A549 treated with RU486 at 1 μM for 4 hours (cell line): ENCODE measurements around the gene FYCO1. TPM values are rescaled to one million over a fixed set of nuclear protein-coding genes. Genes with fewer than 3 reads are reported as not detected.

Experiments
- total RNA-seq: library from RNA; stranded (reverse); fragments of 200-300 nt; extraction: Qiagen RNA extraction; gene quantifications from 5 replicates; pipeline ENCODE4 v1.2.3, GENCODE V29; 2022; ENCODE audit warnings: low read depth

FYCO1 gene
- total RNA-seq = 4.5 to 5.9 TPM (median 5.3 TPM) in 5 replicates

DNA sequence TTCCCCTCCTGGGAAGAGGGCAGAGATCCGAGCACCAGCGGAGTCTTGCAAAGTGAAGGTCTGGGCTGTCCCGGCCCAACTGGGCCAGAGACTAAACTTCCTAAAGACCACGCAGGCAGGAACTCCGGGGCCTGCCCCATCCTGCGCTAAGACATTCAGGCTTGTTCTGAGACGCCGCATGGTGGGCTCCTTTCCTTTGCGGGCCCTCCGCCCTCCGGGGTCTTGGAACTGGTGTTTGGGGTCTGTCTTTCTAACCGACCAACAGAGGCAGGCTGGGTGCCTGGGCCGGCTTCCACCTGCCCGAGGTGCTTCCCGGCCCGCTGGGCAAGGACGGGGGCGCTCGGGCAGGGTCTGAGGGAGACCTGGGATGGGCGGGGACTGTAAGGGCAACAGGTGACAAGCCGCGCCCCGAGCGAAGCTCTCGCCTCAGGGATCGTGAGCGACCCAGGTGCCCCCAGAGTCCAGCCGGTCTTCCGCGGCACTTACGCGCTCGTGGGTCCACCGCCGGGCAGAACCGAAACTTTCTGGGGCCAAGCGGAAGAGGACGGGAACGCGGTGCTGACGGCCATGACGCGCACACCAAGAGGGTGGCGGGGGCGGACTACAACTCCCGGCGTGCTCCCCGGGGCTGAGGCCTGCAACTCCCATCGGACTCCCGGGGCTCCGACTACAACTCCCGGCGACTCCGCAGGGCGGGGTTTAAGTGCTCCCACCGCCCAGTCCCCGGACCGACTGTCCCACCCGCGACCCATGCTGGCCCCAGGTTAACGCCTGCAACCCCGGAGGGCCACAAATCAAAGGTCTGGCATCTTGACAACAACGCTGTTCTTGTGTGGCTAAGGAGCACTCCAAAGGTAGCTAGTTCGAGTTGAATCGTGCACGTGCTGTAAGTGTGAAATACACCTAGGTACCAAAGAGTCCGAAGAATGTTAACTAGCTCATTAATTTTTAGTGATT, at the start of gene FYCO1:
FYCO1 (minus strand) TSS at position 589 of the 957 bp plus-strand sequence. CDS start 10,914 bp downstream, outside the sequence.

DNA sequence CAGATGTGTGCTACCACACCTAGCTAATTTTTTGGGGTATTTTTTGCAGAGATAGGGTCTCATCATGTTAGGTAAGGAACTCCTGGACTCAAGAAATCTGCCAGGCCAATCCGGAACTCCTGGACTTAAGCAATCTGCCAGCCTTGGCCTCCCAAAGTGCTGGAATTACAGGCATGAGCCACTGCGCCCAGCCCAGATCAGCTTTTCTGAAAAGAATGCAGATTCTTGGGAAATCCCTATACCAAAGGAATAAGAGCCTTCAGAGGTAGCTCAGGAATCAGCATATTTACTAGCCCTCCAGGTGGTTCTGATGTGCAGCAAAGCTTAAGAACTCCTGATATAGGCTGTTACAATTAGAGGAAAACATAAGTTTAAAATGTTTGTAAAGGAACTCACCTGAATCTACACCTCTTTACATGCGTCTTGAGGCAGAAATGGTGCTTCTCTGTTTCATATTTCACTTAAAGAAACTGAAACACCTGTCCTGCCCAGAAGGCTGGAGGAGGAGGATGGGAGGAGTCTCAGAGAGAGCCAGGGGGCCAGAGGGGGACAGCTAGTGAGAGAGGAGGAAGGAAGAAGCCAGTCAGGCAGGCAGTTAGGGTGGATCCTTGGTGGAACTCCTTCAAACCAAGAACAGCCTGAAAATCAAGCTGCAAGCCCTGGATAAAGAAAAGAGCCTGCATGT, 31.5 kb upstream of the FYCO1 start, which contains the start of gene XCR1:
XCR1 (minus strand) TSS at position 463 of the 685 bp plus-strand sequence. CDS start 5,536 bp downstream, outside the sequence.

DNA sequence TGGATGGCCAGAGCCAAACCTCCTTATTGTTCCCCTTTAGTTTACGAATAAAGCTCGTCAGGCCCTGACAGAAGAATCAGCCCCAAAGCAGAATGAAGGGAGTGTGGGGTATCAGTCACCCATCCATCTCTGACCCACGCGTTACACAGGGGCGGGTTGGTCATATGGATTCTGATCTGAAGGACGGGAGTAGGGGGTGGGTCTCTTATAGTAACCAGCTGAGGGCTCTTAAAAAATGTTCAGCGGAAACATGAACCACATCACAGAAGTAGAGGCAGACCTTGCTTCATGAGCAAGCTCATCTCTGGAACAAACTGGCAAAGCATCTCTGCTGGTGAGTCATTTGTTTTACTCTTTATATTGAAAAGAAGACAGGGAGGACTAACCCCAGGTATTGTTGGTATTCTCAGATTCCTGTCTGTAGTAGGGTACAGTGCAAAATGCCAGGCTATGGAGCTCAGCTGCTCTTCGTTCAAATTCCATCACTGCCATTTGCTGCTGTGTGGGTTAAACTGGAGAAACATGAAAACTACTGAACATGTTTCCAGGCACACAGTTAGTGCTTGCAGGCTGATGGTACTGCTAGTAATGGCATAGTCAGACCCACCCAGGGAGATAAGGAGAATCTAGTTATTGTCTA, 52.3 kb downstream of the FYCO1 start, which contains the start of gene CXCR6:
CXCR6 (plus strand) TSS at position 258 of the 640 bp plus-strand sequence. CDS start 3,018 bp downstream, outside the sequence.

DNA sequence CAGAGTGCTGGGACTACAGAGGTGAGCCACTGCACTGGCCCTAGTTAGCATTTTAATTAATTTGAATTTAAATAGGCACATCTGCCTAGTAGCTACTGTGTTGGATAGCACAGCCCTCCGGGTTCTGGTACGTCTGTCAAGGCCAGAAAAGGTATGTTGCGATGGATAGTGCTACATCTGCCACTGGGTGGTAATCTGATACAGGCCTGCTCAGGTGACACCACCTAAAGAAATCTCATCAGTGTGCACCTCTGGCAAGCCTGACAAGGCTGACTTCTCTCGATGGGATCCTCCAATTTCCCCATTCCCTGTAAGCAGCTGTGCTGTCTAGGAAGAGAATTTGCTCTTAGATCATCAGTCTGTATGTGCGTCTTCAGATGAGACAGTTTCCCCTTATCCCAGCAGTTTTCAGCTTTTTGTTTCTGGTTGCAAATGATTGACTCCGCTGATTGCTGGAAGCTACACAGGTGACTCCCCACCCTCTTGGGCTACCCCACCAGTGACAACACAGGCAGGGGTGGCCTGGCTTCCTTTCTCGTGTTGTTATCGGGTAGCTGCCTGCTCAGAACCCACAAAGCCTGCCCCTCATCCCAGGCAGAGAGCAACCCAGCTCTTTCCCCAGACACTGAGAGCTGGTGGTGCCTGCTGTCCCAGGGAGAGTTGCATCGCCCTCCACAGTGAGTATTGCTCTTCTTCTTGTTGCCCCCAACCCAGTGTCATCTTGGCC, 109.5 kb downstream of the FYCO1 start, which contains the start of gene CCR9:
CCR9 (plus strand) TSS at position 565 of the 727 bp plus-strand sequence. CDS start 8,391 bp downstream, outside the sequence.

Other genes starting within 250 kb of the FYCO1 start
- 0.01 to 0.05 TPM (median 0.03 TPM) in 3 of 5 replicates, not detected in the others for gene SLC6A20, start 199.3 kb downstream of the FYCO1 start, total RNA-seq
- 15.4 to 20.1 TPM (median 16.9 TPM) in 5 replicates for gene LZTFL1, start 153.7 kb downstream of the FYCO1 start, total RNA-seq
- gene CCR9, start 109.3 kb downstream of the FYCO1 start, total RNA-seq = not detected in 5 replicates
- gene CXCR6, start 52.4 kb downstream of the FYCO1 start, total RNA-seq = not detected in 5 replicates
- not detected in 5 replicates for gene XCR1, start 31.7 kb upstream of the FYCO1 start, total RNA-seq
- 0.05 TPM in 1 of 5 replicates, not detected in the others for gene CCR1, start 212.5 kb upstream of the FYCO1 start, total RNA-seq
- gene CCR3, start 246.6 kb upstream of the FYCO1 start, total RNA-seq = not detected in 5 replicates